Fibroblast of skin of back (primary cell): ENCODE data around the gene MAST4.

Experiments
- DNase-seq: peaks from one replicate; pipeline ENCODE4 v3.0.0-alpha.2; 2013

Gene MAST4

GRCh38 chr5:67194166-67194565, 598.0 kb downstream of the MAST4 start:
- DNase-seq, result no peak

DNA sequence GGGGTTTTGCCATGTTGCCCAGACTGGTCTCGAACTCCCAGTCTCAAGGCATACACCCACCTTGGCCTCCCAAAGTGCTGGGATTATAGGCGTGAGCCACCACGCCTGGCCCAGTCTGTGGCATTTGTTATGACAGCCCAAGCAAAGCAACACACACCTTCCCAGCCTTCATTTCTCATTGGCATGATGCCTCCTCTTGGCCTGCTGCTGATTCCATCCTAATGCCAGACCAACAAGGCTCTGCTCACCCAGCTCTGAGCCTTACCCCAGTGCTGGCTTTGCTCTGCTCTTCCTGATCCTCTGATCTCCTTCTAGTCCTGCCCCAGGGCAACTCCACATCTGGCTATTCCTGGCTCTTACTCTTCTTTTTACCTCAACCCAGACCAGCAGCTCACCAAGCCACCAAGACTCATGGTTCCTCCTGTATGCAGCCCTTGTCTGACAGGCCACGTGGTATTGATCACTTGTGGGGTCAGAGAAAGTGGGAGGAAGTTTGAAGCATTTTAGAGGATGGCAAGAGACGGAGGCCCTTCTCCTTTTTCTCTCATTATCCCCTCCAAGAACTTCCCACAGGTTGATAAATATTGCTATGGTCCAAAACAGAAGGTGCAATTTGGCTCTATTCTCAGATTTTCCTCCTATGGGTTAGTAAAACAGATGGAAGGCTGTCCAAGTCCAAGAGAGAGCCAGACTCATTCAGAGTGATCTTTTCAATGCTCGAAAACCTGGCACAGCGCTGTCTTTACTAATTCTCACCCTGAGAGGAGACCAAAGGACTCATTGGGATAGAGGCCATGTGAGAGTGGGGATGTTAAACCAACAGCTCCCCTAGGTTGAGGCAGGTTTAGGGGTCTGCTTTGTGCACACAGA, 599.4 kb downstream of the MAST4 start:
- no peak for DNase-seq

GRCh38 chr5:67196537-67197059, 600.4 kb downstream of the MAST4 start, which contains the start of gene CD180:
CD180 (minus strand) TSS chr5:67196799; CDS start chr5:67196641, 158 bp downstream.
- no peak for DNase-seq

DNA sequence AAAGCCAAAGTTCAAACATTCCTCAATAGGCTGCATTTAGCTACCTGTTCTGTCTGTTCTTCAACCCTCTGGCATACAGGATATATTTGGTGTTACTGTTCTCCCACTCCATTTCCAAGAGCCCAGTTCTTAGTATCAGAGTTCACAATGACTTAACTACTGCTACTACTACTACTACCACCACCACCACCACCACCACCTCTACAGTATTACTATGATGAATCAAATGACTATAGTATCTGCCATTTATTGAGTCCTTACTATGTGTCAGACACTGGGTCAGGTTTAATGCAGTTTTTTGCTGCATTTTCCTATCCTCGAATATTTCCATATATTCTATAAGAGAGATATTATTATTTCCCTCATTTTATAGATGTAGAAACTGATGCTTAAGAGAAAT, 601.3 kb downstream of the MAST4 start:
- DNase-seq, result no peak

DNA sequence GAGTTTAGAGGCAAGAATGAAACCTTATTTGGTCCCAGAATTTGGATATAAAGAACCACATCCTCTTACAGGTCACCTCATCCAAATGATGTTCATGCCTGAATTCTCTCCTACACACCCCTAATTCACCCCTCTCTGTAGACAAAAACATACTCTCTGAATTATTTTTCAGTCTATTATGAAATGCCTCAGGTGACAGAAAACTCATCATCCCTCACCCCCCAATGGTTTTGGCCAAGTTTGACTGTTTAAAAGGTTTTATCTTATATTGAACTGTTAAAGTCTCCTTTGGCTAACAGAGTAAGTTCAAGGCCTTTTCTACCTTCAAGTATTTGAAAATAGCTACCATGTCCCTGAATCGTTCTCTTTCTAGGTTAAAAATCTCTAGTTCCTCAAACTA, 602.7 kb downstream of the MAST4 start:
- DNase-seq, result no peak

- no peak for DNase-seq
Observed at GRCh38 chr5:67199859-67200258, 603.7 kb downstream of the MAST4 start.

- no peak for DNase-seq
Observed at GRCh38 chr5:67200809-67201562, 604.8 kb downstream of the MAST4 start.

DNA sequence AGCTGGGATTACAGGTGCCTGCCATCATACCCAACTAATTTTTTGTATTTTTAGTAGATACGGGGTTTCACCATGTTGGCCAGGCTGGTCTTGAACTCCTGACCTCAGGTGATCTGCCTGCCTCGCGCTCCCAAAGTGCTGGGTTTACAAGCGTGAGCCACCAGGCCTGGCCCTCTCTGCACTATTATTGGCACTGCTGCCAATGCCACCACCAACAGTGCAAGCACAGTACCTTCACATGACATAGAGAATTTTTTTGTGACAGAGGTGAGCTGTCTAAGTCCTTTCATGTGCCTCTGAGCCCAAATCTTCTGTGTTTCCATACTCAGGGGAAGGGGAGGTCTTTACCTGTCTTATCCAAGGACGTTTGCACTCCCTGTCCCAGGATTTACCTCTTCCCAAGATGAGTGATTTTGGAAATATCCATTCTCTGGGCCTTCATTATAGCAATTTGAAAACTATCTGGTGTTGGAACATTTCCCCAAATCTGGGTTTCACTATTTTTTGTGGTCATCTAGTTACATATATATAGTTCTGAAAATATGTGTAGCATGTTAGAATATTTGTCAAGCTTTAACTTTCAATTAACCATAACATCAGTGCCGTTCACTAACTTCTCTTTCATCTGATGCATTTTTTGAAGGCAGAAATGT, 605.8 kb downstream of the MAST4 start:
- DNase-seq, result no peak

DNA sequence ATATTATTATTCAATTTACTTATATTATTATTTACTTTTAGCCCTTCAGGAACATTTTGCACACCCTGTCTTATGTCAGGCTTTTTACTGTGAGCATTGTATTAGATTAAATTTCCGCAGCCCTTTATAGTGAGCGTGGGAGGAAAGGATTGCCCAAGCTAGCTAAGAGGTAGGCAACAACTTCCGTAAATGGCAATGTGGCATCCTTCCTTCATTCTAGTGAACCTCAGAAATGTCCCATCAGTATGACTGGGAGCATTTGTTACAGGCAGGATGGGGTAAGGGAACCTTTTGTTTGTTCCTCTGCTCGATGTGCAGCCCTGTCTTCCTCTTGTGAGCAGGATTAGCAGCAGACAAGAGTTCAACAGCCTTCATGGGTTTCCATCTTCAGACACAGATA, 606.6 kb downstream of the MAST4 start:
- DNase-seq, result no peak

GRCh38 chr5:67203701-67204074, 607.5 kb downstream of the MAST4 start:
- DNase-seq, result no peak

DNA sequence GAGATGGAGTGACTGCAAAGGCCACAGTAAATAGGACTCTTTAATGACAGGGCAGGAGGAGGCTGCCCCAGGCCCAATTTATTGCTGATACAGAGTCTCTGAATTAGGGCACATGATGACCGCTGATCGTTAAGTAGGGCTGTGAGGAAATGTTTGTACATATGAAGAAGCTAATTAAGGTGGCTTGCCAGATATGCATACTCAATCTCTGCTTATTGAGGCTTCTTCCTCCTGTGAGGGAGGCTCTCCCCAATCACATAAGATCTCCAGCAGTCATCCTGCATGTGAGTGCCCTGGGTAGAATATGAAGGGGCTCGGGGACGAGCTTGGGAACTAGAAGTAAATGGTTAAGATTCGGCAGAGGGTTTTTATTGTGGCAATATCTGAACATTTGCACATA, 608.6 kb downstream of the MAST4 start:
- DNase-seq, result no peak

DNA sequence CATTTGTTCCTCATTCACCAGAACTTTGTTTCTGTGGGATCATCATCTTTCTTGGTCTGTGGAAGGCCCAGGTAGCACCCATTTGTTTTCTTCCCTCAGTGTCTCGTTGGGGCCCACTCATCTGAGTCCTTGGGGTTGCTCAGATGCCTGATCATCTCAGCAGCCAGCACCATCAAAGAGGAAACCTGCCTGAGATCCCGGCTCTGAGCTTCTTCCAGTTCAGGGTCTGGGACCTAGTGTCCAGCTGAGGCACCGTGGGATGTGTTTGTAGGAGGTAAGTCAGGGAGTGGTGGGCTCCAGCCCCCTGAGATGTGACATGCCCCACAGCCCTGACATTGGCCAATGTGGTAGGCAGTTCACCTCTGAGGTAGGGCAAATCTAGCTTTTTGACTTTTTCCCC, 609.8 kb downstream of the MAST4 start:
- no peak for DNase-seq

DNA sequence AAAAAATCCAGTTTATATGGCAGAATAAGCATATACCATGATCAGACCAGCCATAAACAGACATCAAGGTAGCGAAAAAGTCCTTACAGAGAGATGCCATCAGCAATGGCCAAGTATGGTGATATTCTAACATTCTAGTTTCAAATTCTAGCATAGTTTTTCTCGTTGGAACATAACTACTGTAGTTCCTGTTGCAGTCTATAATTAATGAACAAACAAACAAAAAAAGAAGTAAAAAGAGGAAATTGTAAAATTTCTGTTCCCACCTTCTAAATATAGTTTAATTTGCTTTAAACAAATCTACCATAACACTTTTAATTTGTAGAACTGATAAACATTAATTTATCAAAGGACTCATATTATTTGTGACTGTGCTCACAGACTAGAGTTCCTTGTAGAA, 610.3 kb downstream of the MAST4 start:
- no peak for DNase-seq

DNA sequence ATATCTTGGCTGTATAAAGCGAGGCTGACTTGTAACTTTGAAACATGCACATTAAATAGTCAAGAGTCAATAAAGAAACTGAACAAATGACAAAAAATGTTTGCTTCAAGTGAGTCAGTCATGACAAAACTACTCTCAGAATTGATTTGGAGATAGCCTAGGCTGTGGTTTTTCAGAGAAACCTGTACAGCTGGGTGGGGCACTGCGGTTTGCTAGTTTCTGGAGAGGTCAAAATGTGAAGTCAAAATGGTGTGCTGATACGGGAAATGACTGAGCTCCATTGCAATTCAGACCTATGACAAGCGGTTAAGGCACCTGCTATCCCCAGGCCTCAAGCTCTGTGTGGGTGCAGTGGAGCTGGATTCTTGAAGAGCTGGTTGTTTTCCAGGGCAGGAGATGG, 610.7 kb downstream of the MAST4 start:
- DNase-seq, result no peak

- no peak for DNase-seq
Observed at GRCh38 chr5:67208403-67208802, 612.2 kb downstream of the MAST4 start.

GRCh38 chr5:67209141-67209771, 613.1 kb downstream of the MAST4 start:
- DNase-seq, result peak; percentile 62

GRCh38 chr5:67211926-67212325, 615.7 kb downstream of the MAST4 start:
- DNase-seq, result peak; percentile 75

GRCh38 chr5:67214036-67214435, 617.8 kb downstream of the MAST4 start:
- no peak for DNase-seq

DNA sequence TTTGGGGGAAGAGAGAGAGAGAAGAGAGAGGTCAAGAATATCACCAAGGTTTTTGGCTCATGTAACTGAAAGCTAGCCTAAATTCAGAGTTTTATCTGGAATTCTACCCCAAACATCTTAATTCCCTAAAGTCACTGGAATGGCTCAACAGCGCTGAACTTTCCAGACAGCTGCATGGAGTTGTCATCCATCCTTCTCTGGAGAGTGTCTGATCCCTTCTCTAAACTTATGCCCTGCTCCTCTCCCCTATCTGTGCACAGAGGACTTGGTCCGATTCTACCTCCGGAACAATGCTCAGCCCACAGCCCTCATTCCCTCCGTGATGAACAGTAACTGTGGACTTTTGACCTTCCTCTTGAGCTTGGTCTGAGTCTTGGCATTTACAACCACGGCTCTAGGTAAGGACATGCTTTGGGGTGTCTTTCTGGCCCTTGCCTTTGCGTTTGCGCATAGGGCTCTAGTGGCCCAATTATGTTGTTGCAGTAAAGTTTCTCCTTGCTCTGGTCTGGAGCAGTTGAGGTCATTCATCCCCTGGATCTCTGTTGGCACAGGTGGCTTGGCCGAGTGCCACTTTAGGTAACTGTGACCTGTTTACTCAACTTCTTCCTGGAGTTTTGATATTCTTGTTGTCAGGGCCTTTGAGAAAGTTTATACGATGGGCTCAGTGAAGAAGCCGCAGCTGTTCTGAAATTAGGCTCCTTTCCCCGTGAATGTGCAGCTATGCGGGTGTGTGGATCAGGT, 618.7 kb downstream of the MAST4 start:
- DNase-seq, result no peak

DNA sequence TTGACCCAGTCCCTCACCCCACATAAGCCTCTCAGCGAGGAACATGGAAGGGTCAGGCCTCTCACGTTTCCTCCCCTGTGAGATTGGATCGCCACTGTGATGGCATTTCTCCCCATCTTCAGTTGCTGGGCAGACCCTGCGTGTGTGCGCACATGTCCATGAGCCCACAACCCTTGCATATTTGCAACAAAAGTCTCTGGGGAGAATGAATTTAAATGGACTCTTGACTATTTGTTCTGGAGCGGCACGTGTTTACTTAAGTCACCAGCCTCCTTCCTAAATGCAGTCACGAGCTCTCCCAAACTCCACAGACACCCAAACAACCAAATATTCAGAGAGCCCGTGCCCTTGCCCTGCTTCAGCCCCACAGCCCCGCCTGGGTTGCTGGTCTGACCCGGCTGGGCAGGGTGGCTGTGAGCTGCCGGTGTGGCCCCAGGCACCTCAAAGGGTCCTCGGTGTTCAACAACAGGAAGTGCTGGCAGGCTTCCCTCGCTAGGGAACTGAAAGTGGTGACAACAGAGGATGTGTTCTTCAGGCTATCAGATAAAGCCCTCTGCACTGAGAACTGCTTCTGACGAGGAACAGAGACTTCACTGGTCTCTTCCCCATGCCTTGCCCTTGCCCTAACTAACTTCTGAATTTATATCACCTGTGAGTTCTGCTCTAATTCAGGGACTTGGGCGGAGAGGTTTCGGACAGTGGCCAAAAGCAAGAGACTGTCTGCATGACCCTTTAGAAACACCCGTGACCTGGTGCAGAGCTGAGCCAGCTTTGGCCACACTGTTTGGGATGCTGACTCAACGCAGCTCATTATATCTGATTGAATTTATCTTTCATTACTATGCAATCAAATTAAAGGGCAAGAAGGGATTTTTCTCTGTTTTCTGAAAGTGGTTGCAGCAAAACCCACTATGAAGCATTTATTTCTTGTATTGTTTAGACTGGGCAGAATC, 619.6 kb downstream of the MAST4 start:
- DNase-seq, result no peak

DNA sequence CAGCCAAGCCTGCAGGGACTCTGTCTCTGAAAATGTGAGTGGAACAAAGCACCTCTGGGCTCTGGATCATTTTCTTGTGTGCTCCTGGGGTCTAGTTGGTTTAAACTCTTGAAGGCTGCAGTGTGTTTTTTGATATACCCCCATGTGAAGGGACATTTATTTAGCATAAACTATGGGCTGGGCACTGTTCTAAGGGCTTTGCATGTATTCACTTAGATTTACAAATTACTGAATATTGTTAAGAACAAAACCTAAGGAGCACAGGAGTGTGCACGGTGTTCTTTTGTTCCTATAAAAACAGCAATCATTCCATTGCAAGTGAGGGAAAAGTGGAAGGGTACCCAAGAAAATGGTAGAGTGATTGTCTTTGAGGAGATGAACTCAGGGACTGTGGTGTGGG, 620.4 kb downstream of the MAST4 start:
- DNase-seq, result no peak
